ENCODE results near the gene MLXIP. TPM values are rescaled to one million over a fixed set of nuclear protein-coding genes. Genes with fewer than 3 reads are reported as not detected.

The MLXIP gene
- total RNA-seq, 2 donors from 2014 or later, result 158 to 201 TPM

- Histone ChIP-seq H3K4me1 (no peaks in the 10 kb centered on the region), H3K27ac (no peak overlapping the region), H3K27me3 (no peaks in the 10 kb centered on the region), H3K9ac (ENCODE audit: low read depth in 2 of 2, low read length in 2 of 2) (no peak overlapping the region), H3K9me3 (no peaks in the 10 kb centered on the region), H3K4me3 (no peak overlapping the region), H3K36me3 (no peaks in the 10 kb centered on the region)
- TF ChIP-seq CTCF (IDR thresholded peaks at IDR 0.05), result no peak
- intact Hi-C loops (cut with DNase I), result loop anchor here (5.0 kb wide), 1 partner anchor 140 kb away; no protein-coding TSS in a partner anchor
- no peak for DNase-seq
These were observed 113.9 kb downstream of the MLXIP start for GRCh38 chr12:122192441-122192840.

GRCh38 chr12:122194804-122195203 lies 116.2 kb downstream of the MLXIP start:
- H3K4me3 ChIP-seq, result no peak overlapping the region
- H3K9me3 ChIP-seq, result no peaks in the 10 kb centered on the region
- H3K9ac ChIP-seq (ENCODE audit: low read depth in 2 of 2, low read length in 2 of 2), result no peak overlapping the region
- intact Hi-C loops (cut with DNase I), result loop anchor here (5.0 kb wide), 1 partner anchor 143 kb away; no protein-coding TSS in a partner anchor
- no peak for TF ChIP-seq CTCF (IDR thresholded peaks at IDR 0.05)
- H3K27me3 ChIP-seq, result no peaks in the 10 kb centered on the region
- DNase-seq, result no peak
- H3K4me1 ChIP-seq, result no peaks in the 10 kb centered on the region
- H3K36me3 ChIP-seq, result no peaks in the 10 kb centered on the region
- H3K27ac ChIP-seq, result peak overlapping the region; percentile 40

- TF ChIP-seq CTCF (IDR thresholded peaks at IDR 0.05), result no peak
- Histone ChIP-seq H3K9ac (ENCODE audit: low read depth in 2 of 2, low read length in 2 of 2) (no peak overlapping the region), H3K4me3 (no peak overlapping the region), H3K9me3 (no peaks in the 10 kb centered on the region), H3K4me1 (no peaks in the 10 kb centered on the region), H3K36me3 (no peaks in the 10 kb centered on the region), H3K27me3 (no peaks in the 10 kb centered on the region), H3K27ac (peak overlapping the region; percentile 40)
- no peak for DNase-seq
- intact Hi-C loops (cut with DNase I), result no loop called here
These were observed 116.8 kb downstream of the MLXIP start for GRCh38 chr12:122195405-122195804.

Other genes with a start within 250 kb of the MLXIP start
- under 1 TPM; 0.27 to 0.91 TPM for gene HPD, start 219.9 kb upstream of the MLXIP start, total RNA-seq
- 10 to 100 TPM; 46.1 to 68.3 TPM for gene PSMD9, start 190.0 kb upstream of the MLXIP start, total RNA-seq
- under 1 TPM; 0.64 to 0.93 TPM for gene CFAP251, start 160.2 kb upstream of the MLXIP start, total RNA-seq
- gene BCL7A, start 56.9 kb upstream of the MLXIP start, total RNA-seq, result 10 to 100 TPM in 1 of 2 donors, 1 to 10 TPM in 1; 7.0 to 10.0 TPM
- gene IL31, start 95.5 kb downstream of the MLXIP start, total RNA-seq, result not detected
- gene LRRC43, start 104.4 kb downstream of the MLXIP start, total RNA-seq, result under 1 TPM; 0.53 to 0.57 TPM
- 1 to 10 TPM in 1 of 2 donors, under 1 TPM in 1; 0.69 to 1.7 TPM for gene B3GNT4, start 125.0 kb downstream of the MLXIP start, total RNA-seq
- gene DIABLO, start 147.3 kb downstream of the MLXIP start, total RNA-seq, result 10 to 100 TPM; 56.6 to 63.1 TPM
- gene VPS33A, start 187.7 kb downstream of the MLXIP start, total RNA-seq, result 10 to 100 TPM; 18.6 to 24.0 TPM

Data from colonic mucosa (tissue), 4 donors.